Measurements from ENCODE around the gene DHRS3.

GRCh38 chr1:12561121-12561520, 56.9 kb downstream of the DHRS3 start:
- TF ChIP-seq CTCF (optimal IDR thresholded peaks at IDR 0.05 in 1 of 3, IDR thresholded peaks at IDR 0.05 in 1 of 3, conservative IDR thresholded peaks at IDR 0.05 in 1 of 3; ENCODE audit: extremely low read depth in 1 of 3, insufficient read depth in 2 of 3, low read length in 3 of 3) (no peak), EZH2 (IDR thresholded peaks at IDR 0.05; ENCODE audit: low read length) (no peak)

Data from keratinocyte (primary cell).